ENCODE data around the gene ABCC6. TPM values are rescaled to one million over a fixed set of nuclear protein-coding genes. Genes with fewer than 3 reads are reported as not detected.
"Not testable (repeated sequence)": the region's sequence is repeated elsewhere in the genome, so short reads cannot be mapped to it uniquely, and the experiment has no call there.

The ABCC6 gene
- total RNA-seq, 1 donor from 2014 or later = 5.9 TPM

DNA sequence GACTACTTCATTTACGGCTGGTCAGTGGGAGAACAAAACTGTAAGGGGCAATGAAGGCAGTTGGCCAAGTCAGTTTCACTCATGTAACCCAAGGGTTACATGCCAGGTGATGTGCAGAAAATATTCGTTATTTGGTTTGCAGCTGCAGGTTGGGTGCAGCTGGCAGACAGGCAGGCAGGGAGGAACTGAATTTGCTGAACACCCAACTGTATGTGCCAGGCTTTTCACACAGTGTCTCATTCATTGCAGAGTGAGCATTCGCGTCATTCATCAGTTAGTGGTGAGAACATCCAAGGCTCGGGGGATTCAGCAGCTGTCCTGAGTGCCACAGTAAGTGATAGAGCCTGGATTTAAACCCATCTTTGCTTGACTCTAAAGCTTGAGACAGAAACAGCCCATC is 59.7 kb downstream of the ABCC6 start:
- Mint-ChIP-seq H3K36me3 (no peaks in the 10 kb centered on the region), H3K27me3 (no peaks in the 10 kb centered on the region), H3K9me3 (peaks cover 4% of the 10 kb centered on the region), H3K4me1 (ENCODE audit: unreplicated experiment) (no peaks in the 10 kb centered on the region), H3K4me3 (no peak overlapping the region), H3K27ac (no peak overlapping the region)
- TF ChIP-seq, protein P1, sequence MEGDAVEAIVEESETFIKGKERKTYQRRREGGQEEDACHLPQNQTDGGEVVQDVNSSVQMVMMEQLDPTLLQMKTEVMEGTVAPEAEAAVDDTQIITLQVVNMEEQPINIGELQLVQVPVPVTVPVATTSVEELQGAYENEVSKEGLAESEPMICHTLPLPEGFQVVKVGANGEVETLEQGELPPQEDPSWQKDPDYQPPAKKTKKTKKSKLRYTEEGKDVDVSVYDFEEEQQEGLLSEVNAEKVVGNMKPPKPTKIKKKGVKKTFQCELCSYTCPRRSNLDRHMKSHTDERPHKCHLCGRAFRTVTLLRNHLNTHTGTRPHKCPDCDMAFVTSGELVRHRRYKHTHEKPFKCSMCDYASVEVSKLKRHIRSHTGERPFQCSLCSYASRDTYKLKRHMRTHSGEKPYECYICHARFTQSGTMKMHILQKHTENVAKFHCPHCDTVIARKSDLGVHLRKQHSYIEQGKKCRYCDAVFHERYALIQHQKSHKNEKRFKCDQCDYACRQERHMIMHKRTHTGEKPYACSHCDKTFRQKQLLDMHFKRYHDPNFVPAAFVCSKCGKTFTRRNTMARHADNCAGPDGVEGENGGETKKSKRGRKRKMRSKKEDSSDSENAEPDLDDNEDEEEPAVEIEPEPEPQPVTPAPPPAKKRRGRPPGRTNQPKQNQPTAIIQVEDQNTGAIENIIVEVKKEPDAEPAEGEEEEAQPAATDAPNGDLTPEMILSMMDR (conservative IDR thresholded peaks at IDR 0.05) = no peak
- DNase-seq (ENCODE audit: extremely low spot score, unreplicated experiment) = no peak

DNA sequence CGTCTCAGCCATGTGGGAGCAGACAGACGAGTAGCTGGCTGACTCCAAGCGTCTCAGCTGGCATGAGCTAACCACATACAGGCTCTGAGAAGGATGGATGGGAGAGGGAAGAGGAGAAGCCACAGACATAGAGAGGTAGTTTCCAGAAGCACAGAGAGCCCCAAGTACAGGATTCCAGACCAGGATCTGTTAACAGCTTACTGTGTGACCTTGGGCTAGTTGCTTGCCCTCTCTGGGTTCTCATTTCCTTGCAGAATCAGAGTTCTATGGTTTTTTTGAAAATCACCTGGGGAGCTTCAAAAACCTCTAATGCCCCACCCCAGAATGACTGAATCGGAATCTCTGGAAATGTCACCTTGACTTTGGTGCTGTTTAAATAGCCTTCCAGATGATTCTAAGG is 60.2 kb downstream of the ABCC6 start:
- peaks cover 8% of the 10 kb centered on the region for H3K9me3 Mint-ChIP-seq
- H3K4me3 Mint-ChIP-seq = no peak overlapping the region
- no peak for DNase-seq (ENCODE audit: extremely low spot score, unreplicated experiment)
- TF ChIP-seq, protein P1 (conservative IDR thresholded peaks at IDR 0.05) = no peak
- no peaks in the 10 kb centered on the region for H3K4me1 Mint-ChIP-seq (ENCODE audit: unreplicated experiment)
- no peaks in the 10 kb centered on the region for H3K36me3 Mint-ChIP-seq
- H3K27ac Mint-ChIP-seq = no peak overlapping the region
- no peaks in the 10 kb centered on the region for H3K27me3 Mint-ChIP-seq

DNA sequence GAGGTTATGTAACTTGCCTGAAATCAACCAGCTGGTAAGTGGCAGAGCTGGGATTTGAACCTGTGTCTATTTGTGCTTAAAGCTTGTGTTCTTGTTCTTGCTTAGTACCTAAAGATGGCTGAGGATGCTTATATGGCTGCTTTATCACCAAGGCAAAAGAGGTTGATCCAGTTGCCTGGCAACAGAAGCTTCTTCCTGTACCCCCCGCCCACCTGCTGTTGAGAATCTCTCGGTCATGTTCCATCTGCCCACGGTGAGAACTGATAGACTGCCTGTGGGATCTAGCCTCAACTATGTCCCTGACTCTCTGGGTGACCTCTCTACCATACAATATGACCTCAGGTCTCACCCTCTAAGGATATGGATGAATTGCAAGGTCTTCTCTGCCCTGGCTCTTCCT is 60.7 kb downstream of the ABCC6 start:
- peaks cover 8% of the 10 kb centered on the region for H3K9me3 Mint-ChIP-seq

DNA sequence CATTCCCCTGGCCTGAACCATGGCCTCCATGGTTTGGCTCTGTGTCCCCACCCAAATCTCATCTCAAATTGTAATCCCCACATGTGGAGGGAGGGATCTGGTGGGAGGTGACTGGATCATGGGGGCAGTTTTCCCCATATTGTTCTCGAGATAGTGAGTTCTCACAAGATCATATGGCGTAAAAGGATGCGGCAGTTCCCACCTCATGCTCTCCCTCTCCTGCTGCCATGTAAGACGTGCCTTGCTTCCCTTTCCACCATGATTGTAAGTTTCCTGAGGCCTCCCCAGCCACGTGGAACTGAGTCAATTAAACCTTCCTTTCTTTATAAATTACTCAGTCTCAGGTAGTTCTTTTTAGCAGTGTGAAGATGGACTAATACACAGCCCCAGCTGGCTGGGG is 61.5 kb downstream of the ABCC6 start:
- not testable (repeated sequence) for H3K27me3 Mint-ChIP-seq; H3K27ac Mint-ChIP-seq; H3K4me3 Mint-ChIP-seq; H3K4me1 Mint-ChIP-seq (ENCODE audit: unreplicated experiment); H3K36me3 Mint-ChIP-seq; DNase-seq (ENCODE audit: extremely low spot score, unreplicated experiment); H3K9me3 Mint-ChIP-seq

More for the DNA sequence above, 60.7 kb downstream of the ABCC6 start:
- Mint-ChIP-seq H3K36me3 (no peaks in the 10 kb centered on the region), H3K27ac (no peak overlapping the region), H3K4me1 (ENCODE audit: unreplicated experiment) (no peaks in the 10 kb centered on the region), H3K27me3 (no peaks in the 10 kb centered on the region), H3K4me3 (no peak overlapping the region)
- TF ChIP-seq, protein P1 (conservative IDR thresholded peaks at IDR 0.05) = no peak
- no peak for DNase-seq (ENCODE audit: extremely low spot score, unreplicated experiment)

DNA sequence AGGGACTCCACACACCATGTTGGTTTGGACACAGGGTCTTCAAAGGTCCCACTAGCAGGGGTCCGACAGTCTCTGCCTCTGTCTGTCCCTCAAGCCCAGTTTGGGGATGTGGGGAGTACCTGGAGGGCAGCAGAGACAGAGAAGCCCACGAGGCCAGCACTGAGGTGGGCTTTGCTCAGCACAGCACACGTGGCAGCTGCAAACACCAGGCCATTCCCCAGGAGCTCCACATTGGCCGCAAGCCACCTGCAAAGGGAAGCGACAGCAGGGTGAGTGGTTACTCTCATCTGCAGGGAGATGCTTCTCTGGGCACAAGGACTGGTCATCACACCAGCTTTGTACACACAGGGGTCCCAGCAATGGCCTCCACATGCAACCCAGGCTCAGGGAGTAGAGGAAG is 62.0 kb downstream of the ABCC6 start:
- no peaks in the 10 kb centered on the region for H3K36me3 Mint-ChIP-seq
- H3K4me3 Mint-ChIP-seq = no peak overlapping the region
- H3K9me3 Mint-ChIP-seq = peaks cover 8% of the 10 kb centered on the region
- TF ChIP-seq, protein P1 (conservative IDR thresholded peaks at IDR 0.05) = no peak
- H3K27me3 Mint-ChIP-seq = no peaks in the 10 kb centered on the region
- DNase-seq (ENCODE audit: extremely low spot score, unreplicated experiment) = no peak
- no peaks in the 10 kb centered on the region for H3K4me1 Mint-ChIP-seq (ENCODE audit: unreplicated experiment)
- no peak overlapping the region for H3K27ac Mint-ChIP-seq

DNA sequence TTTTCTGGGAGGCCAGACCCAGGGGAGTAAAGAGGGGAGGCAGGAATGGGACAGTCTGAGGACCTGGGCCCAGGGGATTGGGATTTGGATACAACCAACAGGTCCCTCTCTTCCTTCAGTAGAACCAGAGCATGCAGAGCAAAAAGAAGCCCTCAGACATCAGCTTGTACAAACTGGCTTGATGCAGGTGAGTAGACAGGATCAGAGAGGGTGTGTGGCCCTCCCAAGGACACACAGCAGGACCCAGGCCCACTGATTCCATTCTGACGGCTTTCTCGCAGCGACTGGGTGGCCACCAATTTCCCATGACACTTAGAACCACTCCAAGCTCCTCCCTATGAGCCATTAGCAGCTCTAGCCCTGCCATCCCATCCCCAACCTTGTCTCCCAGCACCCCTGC is 63.6 kb downstream of the ABCC6 start:
- DNase-seq (ENCODE audit: extremely low spot score, unreplicated experiment) = no peak
- no peaks in the 10 kb centered on the region for H3K4me1 Mint-ChIP-seq (ENCODE audit: unreplicated experiment)
- no peak overlapping the region for H3K27ac Mint-ChIP-seq
- peaks cover 8% of the 10 kb centered on the region for H3K9me3 Mint-ChIP-seq
- H3K27me3 Mint-ChIP-seq = no peaks in the 10 kb centered on the region
- TF ChIP-seq, protein P1 (conservative IDR thresholded peaks at IDR 0.05) = no peak
- H3K4me3 Mint-ChIP-seq = no peak overlapping the region
- no peaks in the 10 kb centered on the region for H3K36me3 Mint-ChIP-seq

Measured in type B pancreatic cell (in vitro differentiated cells).